HuH-7.5 (cell line): ENCODE data around the gene PACRG.

Experiments
- DNase-seq: peaks from one replicate; pipeline ENCODE4 v3.0.0; 2011; ENCODE audit warnings: low spot score

The PACRG gene

GRCh38 chr6:163010145-163010544, 282.4 kb downstream of the PACRG start:
- DNase-seq: no peak

GRCh38 chr6:163014736-163015135, 287.0 kb downstream of the PACRG start:
- no peak for DNase-seq

- DNase-seq: no peak
Observed at GRCh38 chr6:163017801-163018200, 290.0 kb downstream of the PACRG start.

- DNase-seq: no peak
Observed at GRCh38 chr6:163019926-163020325, 292.2 kb downstream of the PACRG start.

GRCh38 chr6:163021054-163021453, 293.3 kb downstream of the PACRG start:
- no peak for DNase-seq

GRCh38 chr6:163023700-163024099, 295.9 kb downstream of the PACRG start:
- DNase-seq: no peak

- no peak for DNase-seq
Observed at GRCh38 chr6:163026893-163027292, 299.1 kb downstream of the PACRG start.

- DNase-seq: no peak
Observed at GRCh38 chr6:163030980-163031379, 303.2 kb downstream of the PACRG start.

GRCh38 chr6:163031931-163032330, 304.2 kb downstream of the PACRG start:
- no peak for DNase-seq

- DNase-seq: no peak
Observed at GRCh38 chr6:163036160-163036645, 308.4 kb downstream of the PACRG start.

GRCh38 chr6:163038317-163038716, 310.5 kb downstream of the PACRG start:
- no peak for DNase-seq

GRCh38 chr6:163048345-163048744, 320.6 kb downstream of the PACRG start:
- no peak for DNase-seq

GRCh38 chr6:163053667-163054344, 326.0 kb downstream of the PACRG start:
- DNase-seq: no peak

GRCh38 chr6:163054641-163055040, 326.9 kb downstream of the PACRG start:
- no peak for DNase-seq

- no peak for DNase-seq
Observed at GRCh38 chr6:163057260-163057659, 329.5 kb downstream of the PACRG start.

GRCh38 chr6:163062790-163063189, 335.0 kb downstream of the PACRG start:
- no peak for DNase-seq

- DNase-seq: no peak
Observed at GRCh38 chr6:163063561-163063960, 335.8 kb downstream of the PACRG start.

- no peak for DNase-seq
Observed at GRCh38 chr6:163064397-163064796, 336.6 kb downstream of the PACRG start.

GRCh38 chr6:163066200-163066599, 338.4 kb downstream of the PACRG start:
- DNase-seq: no peak

- no peak for DNase-seq
Observed at GRCh38 chr6:163077134-163077533, 349.4 kb downstream of the PACRG start.

- DNase-seq: no peak
Observed at GRCh38 chr6:163078712-163079111, 350.9 kb downstream of the PACRG start.

GRCh38 chr6:163080228-163080627, 352.5 kb downstream of the PACRG start:
- no peak for DNase-seq

- no peak for DNase-seq
Observed at GRCh38 chr6:163083141-163083540, 355.4 kb downstream of the PACRG start.

GRCh38 chr6:163085426-163085825, 357.7 kb downstream of the PACRG start:
- no peak for DNase-seq
